Right lobe of liver (tissue), 4 donors: ENCODE measurements around the gene C3.

Experiments
- CTCF ChIP-seq, 4 donors: fragments of 200-600 bp in 3 of 4; fragments of 450-650 bp in 1 of 4; IDR thresholded peaks; one replicate each; pipeline versions ENCODE4 v1.5.1 to v1.8.0; 2016 to 2022; ENCODE audit warnings: antibody characterized with exemption in 4 of 4, mild to moderate bottlenecking in 2 of 4
- POLR2A ChIP-seq: fragments of 450-650 bp; IDR thresholded peaks from one replicate; pipeline ENCODE4 v1.6.1; 2017; ENCODE audit warnings: antibody characterized with exemption, mild to moderate bottlenecking
- donor health status: DM: no; HTN: no; CAD: no.
- donor health status: DM: no; HTN: no; CAD: no.
- donor health status: DM: no; HTN: yes; CAD: no.

GRCh38 chr19:6644796-6645195 lies 75.7 kb downstream of the C3 start:
- no peak for TF ChIP-seq CTCF (IDR thresholded peaks at IDR 0.05)
- no peak for TF ChIP-seq POLR2A
